MM.1S (cell line): Measurements from ENCODE around the gene ZNF771.

ENCODE experiments used
- CTCF ChIP-seq: fragments of 300-600 bp; sonication (generic); IDR thresholded peaks from 2 replicates; pipeline ENCODE4 v1.5.1; 2016; ENCODE audit warnings: antibody characterized with exemption, low read length, mixed read lengths
- EZH2 ChIP-seq: fragments of 300-600 bp; sonication (generic); optimal IDR thresholded peaks from 2 replicates; pipeline ENCODE3; 2017; ENCODE audit warnings: low read depth, mild to moderate bottlenecking, antibody characterized with exemption, low read length, mixed read lengths
- EZH2phosphoT487 ChIP-seq: fragments of 300-600 bp; sonication (generic); IDR thresholded peaks from 2 replicates; pipeline ENCODE4 v1.6.1; 2018; ENCODE audit warnings: antibody characterized with exemption, low read length

- TF ChIP-seq CTCF (no peak), EZH2phosphoT487 (no peak), EZH2 (no peak)
Measured at GRCh38 chr16:30413112-30413806, 5.9 kb downstream of the ZNF771 start.
